Epithelial cell of prostate (primary cell): ENCODE measurements around the gene SHISAL2A.

Experiments used
- DNase-seq: peaks from one replicate; pipeline ENCODE4 v3.0.0-alpha.2; 2011; ENCODE audit warnings: low read depth, low spot score
- H3K27ac ChIP-seq: fragments of 450-650 bp; 2 replicates; pipeline ENCODE4 v1.5.1; 2017; ENCODE audit warnings: mild to moderate bottlenecking

The SHISAL2A gene

GRCh38 chr1:52632732-52633290, at the start of gene SHISAL2A:
TSS of gene SHISAL2A (plus strand) at chr1:52633168. CDS start at chr1:52633494, 326 bp downstream.
- DNase-seq: no peak
- no peak within 1 kb of the TSS for H3K27ac ChIP-seq

- DNase-seq: no peak
- H3K27ac ChIP-seq: no peak overlapping the region
These were observed 47.5 kb upstream of the SHISAL2A start for GRCh38 chr1:52585474-52585873.

- no peak overlapping the region for H3K27ac ChIP-seq
- DNase-seq: no peak
These were observed 44.9 kb upstream of the SHISAL2A start for GRCh38 chr1:52588027-52588426.

- no peak overlapping the region for H3K27ac ChIP-seq
These were observed 44.4 kb upstream of the SHISAL2A start for GRCh38 chr1:52588535-52588934.

GRCh38 chr1:52590266-52590665, 42.7 kb upstream of the SHISAL2A start:
- DNase-seq: no peak
- no peak overlapping the region for H3K27ac ChIP-seq

More at GRCh38 chr1:52588535-52588934, 44.4 kb upstream of the SHISAL2A start:
- DNase-seq: no peak

GRCh38 chr1:52592637-52593323, 40.2 kb upstream of the SHISAL2A start:
- no peak overlapping the region for H3K27ac ChIP-seq
- DNase-seq: no peak

GRCh38 chr1:52593495-52593894, 39.5 kb upstream of the SHISAL2A start:
- DNase-seq: no peak
- no peak overlapping the region for H3K27ac ChIP-seq

- no peak for DNase-seq
These were observed 37.9 kb upstream of the SHISAL2A start for GRCh38 chr1:52595061-52595460.

GRCh38 chr1:52597912-52598311, 35.1 kb upstream of the SHISAL2A start:
- H3K27ac ChIP-seq: no peak overlapping the region
- no peak for DNase-seq

More at GRCh38 chr1:52595061-52595460, 37.9 kb upstream of the SHISAL2A start:
- no peak overlapping the region for H3K27ac ChIP-seq

- DNase-seq: no peak
- no peak overlapping the region for H3K27ac ChIP-seq
These were observed 34.2 kb upstream of the SHISAL2A start for GRCh38 chr1:52598729-52599128.

GRCh38 chr1:52599236-52599635, 33.7 kb upstream of the SHISAL2A start:
- no peak for DNase-seq
- H3K27ac ChIP-seq: no peak overlapping the region

GRCh38 chr1:52600533-52601179, 32.3 kb upstream of the SHISAL2A start:
- H3K27ac ChIP-seq: no peak overlapping the region
- DNase-seq: no peak

GRCh38 chr1:52601519-52601918, 31.4 kb upstream of the SHISAL2A start:
- no peak for DNase-seq
- H3K27ac ChIP-seq: no peak overlapping the region

GRCh38 chr1:52601991-52602855, 30.7 kb upstream of the SHISAL2A start, which contains the start of gene GPX7:
TSS of gene GPX7 (plus strand) at chr1:52602371. CDS start at chr1:52602410, 39 bp downstream.
- DNase-seq: no peak
- no peak within 1 kb of the TSS for H3K27ac ChIP-seq

GRCh38 chr1:52602856-52603600, 29.9 kb upstream of the SHISAL2A start:
- no peak overlapping the region for H3K27ac ChIP-seq
- no peak for DNase-seq

GRCh38 chr1:52603630-52604029, 29.3 kb upstream of the SHISAL2A start:
- no peak for DNase-seq
- H3K27ac ChIP-seq: peak overlapping the region; percentile 20

- H3K27ac ChIP-seq: peak overlapping the region; percentile 20
- peak; percentile 45 for DNase-seq
These were observed 28.8 kb upstream of the SHISAL2A start for GRCh38 chr1:52604063-52604770.

GRCh38 chr1:52613636-52614373, 19.2 kb upstream of the SHISAL2A start:
- DNase-seq: no peak
- H3K27ac ChIP-seq: no peak overlapping the region
